Fibroblast of lung (primary cell): ENCODE results near the gene CORIN. TPM values are rescaled to one million over a fixed set of nuclear protein-coding genes. Genes with fewer than 3 reads are reported as not detected.

Experiments
- DNase-seq, 2 donors: peaks; one replicate each; pipeline versions ENCODE4 v3.0.0 to v3.0.0-alpha.2; 2010; ENCODE audit warnings: low read depth in 2 of 2
- H2AFZ ChIP-seq: 2 replicates; pipeline ENCODE4 v1.5.1; 2012; ENCODE audit warnings: low read length, control low read depth, inconsistent platforms
- H3K27ac ChIP-seq: 2 replicates; pipeline ENCODE4 v1.5.1; 2011; ENCODE audit warnings: low read length, control low read depth; ENCODE audit not compliant: insufficient read depth
- H3K27me3 ChIP-seq: 2 replicates; pipeline ENCODE4 v1.5.1; 2011; ENCODE audit warnings: mild to moderate bottlenecking, low read length; ENCODE audit not compliant: control insufficient read depth, insufficient read depth
- H3K36me3 ChIP-seq: 2 replicates; pipeline ENCODE4 v1.5.1; 2011; ENCODE audit warnings: low read length; ENCODE audit not compliant: control insufficient read depth, insufficient read depth
- H3K4me1 ChIP-seq: 2 replicates; pipeline ENCODE4 v1.5.1; 2011; ENCODE audit warnings: low read length; ENCODE audit not compliant: control insufficient read depth, insufficient read depth; ENCODE audit errors: extremely low read depth
- H3K4me2 ChIP-seq: 2 replicates; pipeline ENCODE4 v1.5.1; 2011; ENCODE audit warnings: low read length, control low read depth; ENCODE audit not compliant: insufficient read depth; ENCODE audit errors: extremely low read depth
- H3K4me3 ChIP-seq, 4 experiments: fragments of 200-600 bp in 1 of 4; sonication (generic) in 1 of 4; replicated peaks in 1 of 4; 2 replicates each; pipeline ENCODE4 v1.5.1; 2011 to 2016; ENCODE audit warnings: low read length in 4 of 4, low read depth in 3 of 4, mild to moderate bottlenecking in 3 of 4, control low read depth in 2 of 4, inconsistent platforms in 1 of 4, mixed read lengths in 1 of 4; ENCODE audit not compliant: insufficient read depth in 1 of 4; ENCODE audit errors: control extremely low read depth in 1 of 4
- H3K79me2 ChIP-seq: 2 replicates; pipeline ENCODE4 v1.5.1; 2012; ENCODE audit warnings: mild to moderate bottlenecking, low read length, inconsistent platforms; ENCODE audit not compliant: control insufficient read depth, insufficient read depth
- H3K9ac ChIP-seq: 2 replicates; pipeline ENCODE4 v1.5.1; 2011; ENCODE audit warnings: mild to moderate bottlenecking, low read length, control low read depth; ENCODE audit not compliant: insufficient read depth
- H3K9me3 ChIP-seq: 2 replicates; pipeline ENCODE4 v1.5.1; 2012; ENCODE audit warnings: low read depth, low read length; ENCODE audit not compliant: control insufficient read depth, insufficient read depth
- H4K20me1 ChIP-seq: 2 replicates; pipeline ENCODE4 v1.5.1; 2011; ENCODE audit warnings: low read length; ENCODE audit not compliant: control insufficient read depth, insufficient read depth; ENCODE audit errors: extremely low read depth
- EZH2 ChIP-seq: IDR thresholded peaks from 2 replicates; pipeline ENCODE4 v1.5.1; 2012; ENCODE audit warnings: low read length, control low read depth, mild to moderate bottlenecking; ENCODE audit errors: missing control alignments
- polyA plus RNA-seq, 2 donors: library from polyadenylated mRNA; depleted of rRNA in 1 of 2; stranded (reverse) in 1 of 2; unstranded in 1 of 2; fragments of >200 nt; gene quantifications; 2 replicates each; pipeline ENCODE4 v1.2.1, GENCODE V29; 2011 to 2012; ENCODE audit warnings: missing spikeins in 1 of 2
- total RNA-seq: library from RNA; depleted of rRNA; stranded (reverse); fragments of >200 nt; gene quantifications from 2 replicates; pipeline ENCODE4 v1.2.1, GENCODE V29; 2014
- TF ChIP-seq, protein P1 (sequence below), 2 donors: IDR thresholded peaks in 1 of 2; conservative IDR thresholded peaks in 1 of 2; 1 replicate in 1 of 2; 2 replicates in 1 of 2; pipeline ENCODE4 v1.5.1; 2011 to 2012; ENCODE audit warnings: low read length in 2 of 2, control low read depth in 1 of 2, inconsistent platforms in 1 of 2, low read depth in 1 of 2, mild to moderate bottlenecking in 1 of 2

The CORIN gene
- total and polyA plus RNA-seq, 2 donors (not counting 1 experiment from before 2014, with no cell fraction given) = 1.5 to 22.2 TPM

GRCh38 chr4:47579235-47579634 lies 258.6 kb downstream of the CORIN start:
- Histone ChIP-seq H3K36me3 (no peaks in the 10 kb centered on the region), H3K9me3 (no peaks in the 10 kb centered on the region)

GRCh38 chr4:47577779-47578553 lies 259.9 kb downstream of the CORIN start:
- H3K27me3 ChIP-seq = no peaks in the 10 kb centered on the region
- no peaks in the 10 kb centered on the region for H3K4me1 ChIP-seq
- peak; percentile 8 to 32 for DNase-seq
- H2AFZ ChIP-seq = no peak overlapping the region
- no peak for TF ChIP-seq EZH2
- TF ChIP-seq, protein P1, sequence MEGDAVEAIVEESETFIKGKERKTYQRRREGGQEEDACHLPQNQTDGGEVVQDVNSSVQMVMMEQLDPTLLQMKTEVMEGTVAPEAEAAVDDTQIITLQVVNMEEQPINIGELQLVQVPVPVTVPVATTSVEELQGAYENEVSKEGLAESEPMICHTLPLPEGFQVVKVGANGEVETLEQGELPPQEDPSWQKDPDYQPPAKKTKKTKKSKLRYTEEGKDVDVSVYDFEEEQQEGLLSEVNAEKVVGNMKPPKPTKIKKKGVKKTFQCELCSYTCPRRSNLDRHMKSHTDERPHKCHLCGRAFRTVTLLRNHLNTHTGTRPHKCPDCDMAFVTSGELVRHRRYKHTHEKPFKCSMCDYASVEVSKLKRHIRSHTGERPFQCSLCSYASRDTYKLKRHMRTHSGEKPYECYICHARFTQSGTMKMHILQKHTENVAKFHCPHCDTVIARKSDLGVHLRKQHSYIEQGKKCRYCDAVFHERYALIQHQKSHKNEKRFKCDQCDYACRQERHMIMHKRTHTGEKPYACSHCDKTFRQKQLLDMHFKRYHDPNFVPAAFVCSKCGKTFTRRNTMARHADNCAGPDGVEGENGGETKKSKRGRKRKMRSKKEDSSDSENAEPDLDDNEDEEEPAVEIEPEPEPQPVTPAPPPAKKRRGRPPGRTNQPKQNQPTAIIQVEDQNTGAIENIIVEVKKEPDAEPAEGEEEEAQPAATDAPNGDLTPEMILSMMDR (conservative IDR thresholded peaks at IDR 0.05 in 1 of 2, IDR thresholded peaks at IDR 0.05 in 1 of 2; ENCODE audit: low read depth in 1 of 2, low read length in 2 of 2) = no peak
- no peaks in the 10 kb centered on the region for H4K20me1 ChIP-seq
- H3K4me2 ChIP-seq = no peak overlapping the region
- H3K9me3 ChIP-seq = no peaks in the 10 kb centered on the region
- H3K9ac ChIP-seq = no peak overlapping the region
- H3K79me2 ChIP-seq = no peaks in the 10 kb centered on the region
- H3K27ac ChIP-seq = no peak overlapping the region
- no peaks in the 10 kb centered on the region for H3K36me3 ChIP-seq
- no peak overlapping the region for H3K4me3 ChIP-seq

More at GRCh38 chr4:47579235-47579634, 258.6 kb downstream of the CORIN start:
- no peaks in the 10 kb centered on the region for H3K27me3 ChIP-seq
- no peak overlapping the region for H2AFZ ChIP-seq
- no peaks in the 10 kb centered on the region for H3K4me1 ChIP-seq
- no peak overlapping the region for H3K27ac ChIP-seq
- no peaks in the 10 kb centered on the region for H4K20me1 ChIP-seq
- no peak overlapping the region for H3K9ac ChIP-seq
- TF ChIP-seq, protein P1 (conservative IDR thresholded peaks at IDR 0.05 in 1 of 2, IDR thresholded peaks at IDR 0.05 in 1 of 2; ENCODE audit: low read depth in 1 of 2, low read length in 2 of 2) = no peak
- TF ChIP-seq EZH2 = no peak
- no peaks in the 10 kb centered on the region for H3K79me2 ChIP-seq
- no peak for DNase-seq
- H3K4me2 ChIP-seq = no peak overlapping the region
- no peak overlapping the region for H3K4me3 ChIP-seq

GRCh38 chr4:47572981-47573380 lies 264.9 kb downstream of the CORIN start:
- Histone ChIP-seq H3K79me2 (no peaks in the 10 kb centered on the region), H4K20me1 (no peaks in the 10 kb centered on the region), H3K9ac (no peak overlapping the region), H3K36me3 (peaks cover 4% of the 10 kb centered on the region), H2AFZ (no peak overlapping the region), H3K27ac (no peak overlapping the region), H3K9me3 (no peaks in the 10 kb centered on the region), H3K4me2 (no peak overlapping the region), H3K4me3 (no peak overlapping the region), H3K4me1 (no peaks in the 10 kb centered on the region), H3K27me3 (no peaks in the 10 kb centered on the region)
- no peak for DNase-seq
- TF ChIP-seq, protein P1 (conservative IDR thresholded peaks at IDR 0.05 in 1 of 2, IDR thresholded peaks at IDR 0.05 in 1 of 2; ENCODE audit: low read depth in 1 of 2, low read length in 2 of 2) = no peak
- no peak for TF ChIP-seq EZH2
